Loucy (cell line): ENCODE data around the gene FAM53B.

Source experiments
- H2AFZ ChIP-seq: fragments of 200-600 bp; sonication (generic); 2 replicates; pipeline ENCODE4 v1.6.0; 2016; ENCODE audit warnings: antibody characterized with exemption, mild to moderate bottlenecking, low read length, moderate library complexity
- H3F3A ChIP-seq: fragments of 200-600 bp; 2 replicates; pipeline ENCODE4 v1.6.0; 2016; ENCODE audit warnings: antibody characterized with exemption, low read depth, mild to moderate bottlenecking
- H3K27me3 ChIP-seq: fragments of 200-600 bp; sonication (generic); 2 replicates; pipeline ENCODE4 v1.6.1; 2014; ENCODE audit warnings: low read length, mild to moderate bottlenecking; ENCODE audit not compliant: insufficient read depth, poor library complexity, severe bottlenecking
- H3K36me3 ChIP-seq: fragments of 200-600 bp; sonication (generic); 2 replicates; pipeline ENCODE4 v1.6.1; 2016; ENCODE audit warnings: low read length; ENCODE audit not compliant: insufficient read depth
- H3K4me1 ChIP-seq: fragments of 200-600 bp; sonication (generic); 2 replicates; pipeline ENCODE4 v1.5.1; 2014; ENCODE audit warnings: low read length, mild to moderate bottlenecking; ENCODE audit not compliant: insufficient read depth, poor library complexity, severe bottlenecking
- H3K4me2 ChIP-seq: fragments of 200-600 bp; sonication (generic); 2 replicates; pipeline ENCODE4 v1.6.0; 2014; ENCODE audit warnings: antibody characterized with exemption, low read length, low read depth, mild to moderate bottlenecking; ENCODE audit not compliant: poor library complexity, severe bottlenecking
- H3K4me3 ChIP-seq: fragments of 200-600 bp; sonication (generic); 2 replicates; pipeline ENCODE4 v1.5.1; 2014; ENCODE audit warnings: low read length, mild to moderate bottlenecking, mixed read lengths; ENCODE audit not compliant: poor library complexity, severe bottlenecking
- H3K79me2 ChIP-seq: fragments of 200-600 bp; sonication (generic); 2 replicates; pipeline ENCODE4 v1.6.1; 2014; ENCODE audit warnings: low read length; ENCODE audit not compliant: insufficient read depth
- H3K9ac ChIP-seq: fragments of 200-600 bp; sonication (generic); 2 replicates; pipeline ENCODE4 v1.6.0; 2014; ENCODE audit warnings: mild to moderate bottlenecking, low read depth, low read length, moderate library complexity; ENCODE audit not compliant: poor library complexity, severe bottlenecking
- H3K9me2 ChIP-seq: fragments of 200-600 bp; sonication (generic); replicated peaks from 2 replicates; pipeline ENCODE4 v1.6.1; 2016; ENCODE audit warnings: low read depth, low read length, mixed read lengths
- H3K9me3 ChIP-seq: fragments of 200-600 bp; sonication (generic); 2 replicates; pipeline ENCODE4 v1.6.1; 2014; ENCODE audit warnings: mild to moderate bottlenecking, antibody characterized with exemption, low read length, low read depth; ENCODE audit not compliant: insufficient read depth
- H4K20me1 ChIP-seq: fragments of 200-600 bp; sonication (generic); 2 replicates; pipeline ENCODE4 v1.6.0; 2014; ENCODE audit warnings: antibody characterized with exemption, low read length, mild to moderate bottlenecking; ENCODE audit not compliant: insufficient read depth, poor library complexity, severe bottlenecking
- EZH2phosphoT487 ChIP-seq: fragments of 200-600 bp; IDR thresholded peaks from 2 replicates; pipeline ENCODE4 v1.6.1; 2018; ENCODE audit warnings: antibody characterized with exemption, mild to moderate bottlenecking, moderate library complexity, borderline replicate concordance
- TF ChIP-seq, protein P1 (sequence below): fragments of 200-600 bp; sonication (generic); conservative IDR thresholded peaks from 2 replicates; pipeline ENCODE4 v1.5.1; 2014; ENCODE audit warnings: mild to moderate bottlenecking, antibody characterized with exemption, low read length

The FAM53B gene

DNA sequence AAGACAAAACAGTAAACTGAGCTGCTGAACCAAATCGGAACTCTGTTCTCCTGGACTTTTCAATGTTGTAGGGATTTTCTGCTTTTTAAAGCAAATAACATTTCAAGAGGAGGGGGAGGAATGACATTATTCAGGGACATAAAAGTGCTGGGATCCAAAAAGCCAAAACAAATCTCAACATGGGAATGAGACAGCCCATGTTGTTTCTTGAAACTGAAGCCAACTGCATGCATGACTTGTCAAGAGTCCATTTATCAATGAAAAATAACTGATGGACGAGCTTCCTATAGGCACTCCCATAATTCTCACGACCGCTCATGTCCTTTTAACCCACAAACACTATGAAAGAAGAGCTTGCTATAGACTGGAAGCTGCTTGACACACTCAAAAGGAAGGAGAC, 27.8 kb downstream of the FAM53B start:
- H3F3A ChIP-seq = no peaks in the 10 kb centered on the region
- no peaks in the 10 kb centered on the region for H3K36me3 ChIP-seq
- H3K4me3 ChIP-seq = no peak overlapping the region
- no peak overlapping the region for H2AFZ ChIP-seq
- no peak overlapping the region for H3K4me2 ChIP-seq
- H3K9ac ChIP-seq = no peak overlapping the region
- no peaks in the 10 kb centered on the region for H3K27me3 ChIP-seq
- no peaks in the 10 kb centered on the region for H3K9me3 ChIP-seq
- no peak for TF ChIP-seq EZH2phosphoT487
- TF ChIP-seq, protein P1, sequence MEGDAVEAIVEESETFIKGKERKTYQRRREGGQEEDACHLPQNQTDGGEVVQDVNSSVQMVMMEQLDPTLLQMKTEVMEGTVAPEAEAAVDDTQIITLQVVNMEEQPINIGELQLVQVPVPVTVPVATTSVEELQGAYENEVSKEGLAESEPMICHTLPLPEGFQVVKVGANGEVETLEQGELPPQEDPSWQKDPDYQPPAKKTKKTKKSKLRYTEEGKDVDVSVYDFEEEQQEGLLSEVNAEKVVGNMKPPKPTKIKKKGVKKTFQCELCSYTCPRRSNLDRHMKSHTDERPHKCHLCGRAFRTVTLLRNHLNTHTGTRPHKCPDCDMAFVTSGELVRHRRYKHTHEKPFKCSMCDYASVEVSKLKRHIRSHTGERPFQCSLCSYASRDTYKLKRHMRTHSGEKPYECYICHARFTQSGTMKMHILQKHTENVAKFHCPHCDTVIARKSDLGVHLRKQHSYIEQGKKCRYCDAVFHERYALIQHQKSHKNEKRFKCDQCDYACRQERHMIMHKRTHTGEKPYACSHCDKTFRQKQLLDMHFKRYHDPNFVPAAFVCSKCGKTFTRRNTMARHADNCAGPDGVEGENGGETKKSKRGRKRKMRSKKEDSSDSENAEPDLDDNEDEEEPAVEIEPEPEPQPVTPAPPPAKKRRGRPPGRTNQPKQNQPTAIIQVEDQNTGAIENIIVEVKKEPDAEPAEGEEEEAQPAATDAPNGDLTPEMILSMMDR = no peak
- no peaks in the 10 kb centered on the region for H3K9me2 ChIP-seq
- peaks cover 92% of the 10 kb centered on the region for H3K79me2 ChIP-seq
- peaks cover 52% of the 10 kb centered on the region for H4K20me1 ChIP-seq
- peaks cover 16% of the 10 kb centered on the region for H3K4me1 ChIP-seq

DNA sequence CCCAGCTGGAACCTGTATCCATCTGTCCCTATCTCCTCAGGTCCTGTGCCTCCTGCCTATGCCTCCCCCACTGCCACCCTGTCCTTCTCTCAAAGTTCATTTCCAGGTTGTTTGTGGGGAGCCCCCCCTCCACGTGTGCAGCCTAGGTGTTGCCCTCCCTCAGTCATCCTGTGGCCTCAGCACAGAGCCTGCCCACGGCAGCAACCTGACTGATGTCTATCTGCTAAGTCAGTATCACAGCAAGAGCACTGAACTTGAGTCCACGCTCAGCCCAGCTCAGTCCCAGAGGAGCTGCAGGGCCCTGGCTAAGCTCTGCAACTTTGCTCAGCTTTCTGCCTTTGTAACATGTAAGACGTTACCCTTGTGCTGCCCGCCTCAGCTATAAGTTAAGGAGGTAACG, 28.7 kb downstream of the FAM53B start:
- Histone ChIP-seq H3K4me2 (no peak overlapping the region), H3K9me3 (no peaks in the 10 kb centered on the region), H3K9me2 (no peaks in the 10 kb centered on the region), H3K79me2 (peaks cover 92% of the 10 kb centered on the region), H4K20me1 (peaks cover 59% of the 10 kb centered on the region), H3K9ac (no peak overlapping the region), H3K4me3 (no peak overlapping the region), H3K36me3 (no peaks in the 10 kb centered on the region), H2AFZ (no peak overlapping the region), H3K4me1 (peaks cover 16% of the 10 kb centered on the region), H3F3A (no peaks in the 10 kb centered on the region), H3K27me3 (no peaks in the 10 kb centered on the region)
- TF ChIP-seq, protein P1 = no peak
- no peak for TF ChIP-seq EZH2phosphoT487

DNA sequence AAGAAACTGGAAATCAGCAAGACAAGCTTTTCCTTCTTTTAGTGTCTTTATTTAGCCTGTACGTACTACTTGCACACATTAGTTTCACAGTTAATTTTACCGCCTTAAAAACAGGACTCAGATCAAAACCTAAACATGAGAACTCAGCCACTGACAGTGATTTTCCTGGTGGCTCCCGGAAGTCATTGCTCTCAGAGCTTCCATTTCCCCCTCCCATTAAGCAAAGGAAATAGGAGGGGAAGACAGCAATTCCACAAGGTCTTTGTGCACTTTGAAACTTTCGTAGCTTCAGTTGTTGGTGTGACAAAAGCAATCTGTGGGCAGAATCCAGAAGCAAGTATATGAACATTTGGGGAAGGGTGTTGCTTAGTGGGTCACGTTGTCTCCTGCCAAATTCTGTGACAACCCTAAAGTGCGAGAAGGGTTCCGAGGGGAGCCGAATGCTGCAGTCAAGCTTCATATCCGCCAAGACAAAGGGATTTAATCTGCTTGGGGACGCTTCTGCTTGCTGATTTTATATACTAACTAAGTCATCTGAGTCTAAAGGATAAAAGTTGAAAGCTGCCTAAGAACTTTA, 30.4 kb downstream of the FAM53B start:
- Histone ChIP-seq H2AFZ (no peak overlapping the region), H3F3A (no peaks in the 10 kb centered on the region), H3K9ac (no peak overlapping the region), H3K4me2 (no peak overlapping the region), H3K9me2 (no peaks in the 10 kb centered on the region), H3K4me3 (no peak overlapping the region), H3K27me3 (no peaks in the 10 kb centered on the region), H3K79me2 (peaks cover 93% of the 10 kb centered on the region), H4K20me1 (peaks cover 64% of the 10 kb centered on the region), H3K36me3 (no peaks in the 10 kb centered on the region), H3K4me1 (peaks cover 10% of the 10 kb centered on the region), H3K9me3 (no peaks in the 10 kb centered on the region)
- TF ChIP-seq, protein P1 = no peak
- TF ChIP-seq EZH2phosphoT487 = no peak
